ENCODE measurements around the gene NTNG2.

The NTNG2 gene

GRCh38 chr9:132171702-132172101 lies 9.8 kb downstream of the NTNG2 start:
- H2BK5ac ChIP-seq (ENCODE audit: low read depth, low read length, poor library complexity): no peak overlapping the region
- no peak overlapping the region for H2BK120ac ChIP-seq (ENCODE audit: insufficient read depth, low read length, poor library complexity)
- H4K12ac ChIP-seq (ENCODE audit: low read depth, low read length): no peak overlapping the region
- H3K4me1 ChIP-seq (ENCODE audit: control insufficient read depth in 1 of 2, insufficient read depth in 2 of 2, low read length in 2 of 2): peaks cover 0 to 4% of the 10 kb centered on the region in 2 experiments
- no peaks in the 10 kb centered on the region for H3K79me1 ChIP-seq (ENCODE audit: low read length)
- H3K27me3 ChIP-seq (ENCODE audit: insufficient read depth, low read length): no peaks in the 10 kb centered on the region
- H3K36me3 ChIP-seq (ENCODE audit: control insufficient read depth in 1 of 2, insufficient read depth in 2 of 2, low read length in 2 of 2): no peaks in the 10 kb centered on the region
- H3K4ac ChIP-seq (ENCODE audit: low read depth, low read length): no peak overlapping the region
- H3K18ac ChIP-seq (ENCODE audit: low read length): no peak overlapping the region
- no peak overlapping the region for H3K27ac ChIP-seq (ENCODE audit: low read depth, low read length)
- H4K91ac ChIP-seq (ENCODE audit: low read depth, low read length): no peak overlapping the region
- H2BK12ac ChIP-seq (ENCODE audit: low read length): no peak overlapping the region
- H3K4me3 ChIP-seq (ENCODE audit: low read depth, low read length): no peak overlapping the region
- no peak overlapping the region for H3K9ac ChIP-seq (ENCODE audit: low read length)
- H3K23ac ChIP-seq (ENCODE audit: low read length): no peak overlapping the region
- peaks cover 5% of the 10 kb centered on the region for H3K9me3 ChIP-seq (ENCODE audit: insufficient read depth, low read depth, low read length)
- no peak overlapping the region for H4K8ac ChIP-seq (ENCODE audit: low read depth, low read length)
- H3K14ac ChIP-seq (ENCODE audit: low read length): no peak overlapping the region
- H3K4me2 ChIP-seq (ENCODE audit: low read length): no peak overlapping the region
- H3K79me2 ChIP-seq (ENCODE audit: control insufficient read depth, insufficient read depth, low read length, poor library complexity): no peaks in the 10 kb centered on the region
- no CpG with 5 or more reads among the region's 7 CpGs for WGBS (ENCODE audit: extremely low coverage, insufficient coverage, insufficient read length)
- no peak for DNase-seq
- no peak overlapping the region for H2AFZ ChIP-seq (ENCODE audit: insufficient read depth, low read length, poor library complexity)
- no peak overlapping the region for H2AK5ac ChIP-seq (ENCODE audit: low read length)

- Histone ChIP-seq H4K12ac (ENCODE audit: low read depth, low read length) (no peak overlapping the region), H3K9ac (ENCODE audit: low read length) (no peak overlapping the region), H4K91ac (ENCODE audit: low read depth, low read length) (no peak overlapping the region), H3K23ac (ENCODE audit: low read length) (no peak overlapping the region), H3K79me1 (ENCODE audit: low read length) (no peaks in the 10 kb centered on the region), H3K27me3 (ENCODE audit: insufficient read depth, low read length) (no peaks in the 10 kb centered on the region), H2BK12ac (ENCODE audit: low read length) (no peak overlapping the region), H3K36me3 (ENCODE audit: control insufficient read depth in 1 of 2, insufficient read depth in 2 of 2, low read length in 2 of 2) (no peaks in the 10 kb centered on the region), H4K8ac (ENCODE audit: low read depth, low read length) (no peak overlapping the region), H3K18ac (ENCODE audit: low read length) (no peak overlapping the region), H3K79me2 (ENCODE audit: control insufficient read depth, insufficient read depth, low read length, poor library complexity) (no peaks in the 10 kb centered on the region), H2AK5ac (ENCODE audit: low read length) (no peak overlapping the region), H2AFZ (ENCODE audit: insufficient read depth, low read length, poor library complexity) (no peak overlapping the region), H3K27ac (ENCODE audit: low read depth, low read length) (no peak overlapping the region), H3K14ac (ENCODE audit: low read length) (no peak overlapping the region), H2BK120ac (ENCODE audit: insufficient read depth, low read length, poor library complexity) (no peak overlapping the region), H3K4me2 (ENCODE audit: low read length) (no peak overlapping the region), H2BK5ac (ENCODE audit: low read depth, low read length, poor library complexity) (no peak overlapping the region), H3K4ac (ENCODE audit: low read depth, low read length) (no peak overlapping the region), H3K4me1 (ENCODE audit: control insufficient read depth in 1 of 2, insufficient read depth in 2 of 2, low read length in 2 of 2) (peaks cover 0 to 4% of the 10 kb centered on the region in 2 experiments), H3K9me3 (ENCODE audit: insufficient read depth, low read depth, low read length) (peaks cover 5% of the 10 kb centered on the region), H3K4me3 (ENCODE audit: low read depth, low read length) (no peak overlapping the region)
- WGBS (ENCODE audit: extremely low coverage, insufficient coverage, insufficient read length): no CpG with 5 or more reads among the region's 5 CpGs
- DNase-seq: no peak
Observed at GRCh38 chr9:132172185-132172584, 10.3 kb downstream of the NTNG2 start.

- Histone ChIP-seq H3K9ac (ENCODE audit: low read length) (no peak overlapping the region), H3K4ac (ENCODE audit: low read depth, low read length) (no peak overlapping the region), H4K8ac (ENCODE audit: low read depth, low read length) (no peak overlapping the region), H3K27me3 (ENCODE audit: insufficient read depth, low read length) (no peaks in the 10 kb centered on the region), H3K4me3 (ENCODE audit: low read depth, low read length) (no peak overlapping the region), H3K4me2 (ENCODE audit: low read length) (no peak overlapping the region), H3K36me3 (ENCODE audit: control insufficient read depth in 1 of 2, insufficient read depth in 2 of 2, low read length in 2 of 2) (no peaks in the 10 kb centered on the region), H4K12ac (ENCODE audit: low read depth, low read length) (no peak overlapping the region), H2BK5ac (ENCODE audit: low read depth, low read length, poor library complexity) (no peak overlapping the region), H3K79me2 (ENCODE audit: control insufficient read depth, insufficient read depth, low read length, poor library complexity) (no peaks in the 10 kb centered on the region), H2BK12ac (ENCODE audit: low read length) (no peak overlapping the region), H2AFZ (ENCODE audit: insufficient read depth, low read length, poor library complexity) (no peak overlapping the region), H3K18ac (ENCODE audit: low read length) (no peak overlapping the region), H2BK120ac (ENCODE audit: insufficient read depth, low read length, poor library complexity) (no peak overlapping the region), H3K14ac (ENCODE audit: low read length) (no peak overlapping the region), H3K4me1 (ENCODE audit: control insufficient read depth in 1 of 2, insufficient read depth in 2 of 2, low read length in 2 of 2) (peaks cover 0 to 4% of the 10 kb centered on the region in 2 experiments), H3K27ac (ENCODE audit: low read depth, low read length) (no peak overlapping the region), H3K79me1 (ENCODE audit: low read length) (no peaks in the 10 kb centered on the region), H3K23ac (ENCODE audit: low read length) (no peak overlapping the region), H4K91ac (ENCODE audit: low read depth, low read length) (no peak overlapping the region), H2AK5ac (ENCODE audit: low read length) (no peak overlapping the region), H3K9me3 (ENCODE audit: insufficient read depth, low read depth, low read length) (peaks cover 4% of the 10 kb centered on the region)
- DNase-seq: no peak
- no CpG with 5 or more reads among the region's 14 CpGs for WGBS (ENCODE audit: extremely low coverage, insufficient coverage, insufficient read length)
Observed at GRCh38 chr9:132175431-132175830, 13.6 kb downstream of the NTNG2 start.

- no peak overlapping the region for H2BK12ac ChIP-seq (ENCODE audit: low read length)
Observed at GRCh38 chr9:132176338-132176737, 14.5 kb downstream of the NTNG2 start.

More at GRCh38 chr9:132176338-132176737, 14.5 kb downstream of the NTNG2 start:
- Histone ChIP-seq H3K4ac (ENCODE audit: low read depth, low read length) (no peak overlapping the region), H3K36me3 (ENCODE audit: control insufficient read depth in 1 of 2, insufficient read depth in 2 of 2, low read length in 2 of 2) (no peaks in the 10 kb centered on the region), H3K79me1 (ENCODE audit: low read length) (no peaks in the 10 kb centered on the region), H3K23ac (ENCODE audit: low read length) (no peak overlapping the region), H2BK5ac (ENCODE audit: low read depth, low read length, poor library complexity) (no peak overlapping the region), H3K27me3 (ENCODE audit: insufficient read depth, low read length) (no peaks in the 10 kb centered on the region), H3K27ac (ENCODE audit: low read depth, low read length) (no peak overlapping the region), H2BK120ac (ENCODE audit: insufficient read depth, low read length, poor library complexity) (no peak overlapping the region), H3K4me2 (ENCODE audit: low read length) (no peak overlapping the region), H3K14ac (ENCODE audit: low read length) (no peak overlapping the region), H3K9me3 (ENCODE audit: insufficient read depth, low read depth, low read length) (peaks cover 4% of the 10 kb centered on the region), H3K9ac (ENCODE audit: low read length) (no peak overlapping the region), H3K18ac (ENCODE audit: low read length) (no peak overlapping the region), H2AK5ac (ENCODE audit: low read length) (no peak overlapping the region), H4K8ac (ENCODE audit: low read depth, low read length) (no peak overlapping the region), H4K12ac (ENCODE audit: low read depth, low read length) (no peak overlapping the region), H3K4me3 (ENCODE audit: low read depth, low read length) (no peak overlapping the region), H3K4me1 (ENCODE audit: control insufficient read depth in 1 of 2, insufficient read depth in 2 of 2, low read length in 2 of 2) (peaks cover 0 to 4% of the 10 kb centered on the region in 2 experiments), H4K91ac (ENCODE audit: low read depth, low read length) (no peak overlapping the region), H3K79me2 (ENCODE audit: control insufficient read depth, insufficient read depth, low read length, poor library complexity) (no peaks in the 10 kb centered on the region), H2AFZ (ENCODE audit: insufficient read depth, low read length, poor library complexity) (no peak overlapping the region)
- DNase-seq: no peak
- no CpG with 5 or more reads among the region's 5 CpGs for WGBS (ENCODE audit: extremely low coverage, insufficient coverage, insufficient read length)

Data from trophoblast cell (in vitro differentiated cells and primary cell).